ENCODE results near the gene LRP5.

The LRP5 gene

GRCh38 chr11:68377389-68377795 lies 65.0 kb downstream of the LRP5 start:
- no peaks in the 10 kb centered on the region for H3K9me3 ChIP-seq (ENCODE audit: control insufficient read depth, insufficient read depth, low read length)
- H3K9ac ChIP-seq (ENCODE audit: low read depth, low read length) = no peak overlapping the region
- H3K4me1 ChIP-seq (ENCODE audit: insufficient read depth, low read length) = peaks cover 4% of the 10 kb centered on the region; the same call in 1 of the 2 replicates
- no peaks in the 10 kb centered on the region for H3K36me3 ChIP-seq (ENCODE audit: insufficient read depth, low read length)

DNA sequence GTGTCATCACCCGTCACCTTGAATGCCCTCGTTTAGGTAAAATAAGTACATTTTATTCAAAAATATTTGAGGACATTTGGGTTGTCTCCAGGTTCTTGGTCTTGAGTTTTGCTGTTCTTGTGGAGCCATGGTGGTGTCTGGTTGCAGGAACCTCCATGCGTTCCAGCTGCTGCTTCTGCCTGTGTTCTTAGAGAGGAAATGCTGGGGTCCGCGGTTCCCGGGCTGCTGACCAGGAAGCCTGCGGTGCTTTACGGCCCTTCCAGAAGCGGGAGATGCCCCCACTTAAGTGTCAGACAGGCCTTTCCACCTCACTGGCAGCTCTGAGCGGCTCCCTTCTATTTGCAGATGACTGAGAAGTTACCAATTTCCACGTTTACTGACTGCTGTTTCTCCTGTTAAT lies 66.8 kb downstream of the LRP5 start:
- Histone ChIP-seq H3K4me1 (ENCODE audit: insufficient read depth, low read length) (peaks cover 4% of the 10 kb centered on the region; the same call in 1 of the 2 replicates), H3K9me3 (ENCODE audit: control insufficient read depth, insufficient read depth, low read length) (no peaks in the 10 kb centered on the region), H3K9ac (ENCODE audit: low read depth, low read length) (no peak overlapping the region), H3K36me3 (ENCODE audit: insufficient read depth, low read length) (no peaks in the 10 kb centered on the region)

GRCh38 chr11:68380786-68381622 lies 68.6 kb downstream of the LRP5 start:
- Histone ChIP-seq H3K4me1 (ENCODE audit: insufficient read depth, low read length) (peaks cover 4% of the 10 kb centered on the region; the same call in 1 of the 2 replicates), H3K36me3 (ENCODE audit: insufficient read depth, low read length) (no peaks in the 10 kb centered on the region), H3K9me3 (ENCODE audit: control insufficient read depth, insufficient read depth, low read length) (no peaks in the 10 kb centered on the region), H3K9ac (ENCODE audit: low read depth, low read length) (no peak overlapping the region)

DNA sequence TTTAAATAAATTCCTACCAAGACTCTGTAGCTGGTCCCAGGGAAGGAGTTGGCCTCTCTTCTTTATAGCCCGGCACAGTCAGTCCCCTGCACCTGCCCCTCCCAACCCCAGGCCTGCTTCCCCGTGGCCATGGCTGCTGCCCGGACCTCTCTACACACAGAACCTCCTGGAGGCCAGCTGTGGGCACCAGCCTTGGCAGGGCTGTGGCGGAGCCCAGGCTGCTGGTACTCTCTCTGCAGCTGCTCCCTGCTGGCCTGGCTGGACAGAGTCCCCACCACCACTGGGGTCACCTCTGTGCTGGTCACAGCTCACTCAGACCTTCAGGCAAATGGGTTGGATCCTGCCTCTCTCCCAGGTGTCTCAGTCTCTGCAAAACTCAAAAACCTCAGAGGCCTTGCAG lies 69.3 kb downstream of the LRP5 start:
- Histone ChIP-seq H3K4me1 (ENCODE audit: insufficient read depth, low read length) (peaks cover 4% of the 10 kb centered on the region; the same call in 1 of the 2 replicates), H3K9me3 (ENCODE audit: control insufficient read depth, insufficient read depth, low read length) (no peaks in the 10 kb centered on the region), H3K9ac (ENCODE audit: low read depth, low read length) (no peak overlapping the region), H3K36me3 (ENCODE audit: insufficient read depth, low read length) (no peaks in the 10 kb centered on the region)

DNA sequence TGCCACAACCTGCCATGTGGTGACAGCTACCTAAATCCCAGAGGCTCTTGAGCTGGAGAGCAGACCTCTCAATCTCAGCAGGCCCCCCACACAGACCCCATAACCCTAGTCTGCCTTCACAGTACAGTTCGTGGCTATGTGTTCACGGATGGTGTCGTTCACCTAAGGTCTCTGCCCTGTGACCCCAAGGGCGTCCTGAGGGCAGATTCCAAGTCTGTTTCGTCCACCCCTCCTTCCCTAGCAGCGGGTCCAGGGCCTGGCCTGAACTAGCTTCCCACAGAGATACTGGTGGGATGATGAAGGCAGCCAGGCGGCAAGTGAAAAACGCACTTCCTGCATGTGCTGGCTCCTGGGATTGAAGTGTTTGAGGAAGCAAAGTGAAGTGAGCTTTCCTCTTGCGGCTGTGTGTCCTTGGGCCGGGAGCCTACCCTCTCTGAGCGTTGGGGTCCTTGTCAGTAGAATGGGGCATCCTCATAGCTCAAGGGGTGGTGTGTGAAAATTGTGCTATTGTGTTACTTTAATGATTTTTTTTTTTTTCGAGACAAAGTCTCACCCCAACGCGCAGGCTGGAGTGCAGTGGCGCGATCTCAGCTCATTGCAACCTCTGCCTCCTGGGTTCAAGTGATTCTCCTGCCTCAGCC lies 70.1 kb downstream of the LRP5 start:
- Histone ChIP-seq H3K9ac (ENCODE audit: low read depth, low read length) (no peak overlapping the region), H3K4me1 (ENCODE audit: insufficient read depth, low read length) (peaks cover 4% of the 10 kb centered on the region; the same call in 1 of the 2 replicates), H3K9me3 (ENCODE audit: control insufficient read depth, insufficient read depth, low read length) (no peaks in the 10 kb centered on the region), H3K36me3 (ENCODE audit: insufficient read depth, low read length) (no peaks in the 10 kb centered on the region)

- Histone ChIP-seq H3K4me1 (ENCODE audit: insufficient read depth, low read length) (peaks cover 4% of the 10 kb centered on the region; the same call in 1 of the 2 replicates), H3K9me3 (ENCODE audit: control insufficient read depth, insufficient read depth, low read length) (no peaks in the 10 kb centered on the region), H3K9ac (ENCODE audit: low read depth, low read length) (no peak overlapping the region), H3K36me3 (ENCODE audit: insufficient read depth, low read length) (no peaks in the 10 kb centered on the region)
Observed at GRCh38 chr11:68383976-68384501, 71.6 kb downstream of the LRP5 start.

DNA sequence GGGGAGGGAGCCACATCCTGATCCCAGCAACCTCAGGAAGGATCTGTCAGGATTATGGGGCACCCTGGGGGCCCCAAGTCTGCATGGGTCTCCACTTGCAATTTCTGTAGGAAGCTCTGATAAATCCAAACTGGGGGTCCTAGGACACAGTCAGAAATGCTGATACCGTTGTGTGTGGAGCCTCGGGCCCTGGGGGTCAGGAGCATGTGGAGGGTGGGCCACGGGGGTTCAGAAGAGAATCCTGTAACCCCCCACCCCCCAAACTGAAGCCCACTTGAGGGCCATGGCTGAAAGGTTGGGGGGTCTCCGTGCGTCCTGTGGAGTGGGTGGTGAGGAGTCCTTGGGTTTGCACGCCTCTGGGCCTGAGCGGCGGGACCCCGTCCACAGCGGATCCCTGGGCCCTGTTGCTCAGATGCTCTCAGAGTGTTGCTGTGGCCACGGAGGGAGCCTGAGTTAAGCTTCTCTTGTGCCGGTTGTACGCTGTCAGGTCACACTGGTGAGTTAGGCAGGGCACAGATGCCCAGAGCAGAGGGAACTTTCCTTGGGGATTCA lies 72.2 kb downstream of the LRP5 start:
- Histone ChIP-seq H3K36me3 (ENCODE audit: insufficient read depth, low read length) (no peaks in the 10 kb centered on the region), H3K4me1 (ENCODE audit: insufficient read depth, low read length) (peaks cover 4% of the 10 kb centered on the region; the same call in 1 of the 2 replicates), H3K9me3 (ENCODE audit: control insufficient read depth, insufficient read depth, low read length) (no peaks in the 10 kb centered on the region), H3K9ac (ENCODE audit: low read depth, low read length) (no peak overlapping the region)

DNA sequence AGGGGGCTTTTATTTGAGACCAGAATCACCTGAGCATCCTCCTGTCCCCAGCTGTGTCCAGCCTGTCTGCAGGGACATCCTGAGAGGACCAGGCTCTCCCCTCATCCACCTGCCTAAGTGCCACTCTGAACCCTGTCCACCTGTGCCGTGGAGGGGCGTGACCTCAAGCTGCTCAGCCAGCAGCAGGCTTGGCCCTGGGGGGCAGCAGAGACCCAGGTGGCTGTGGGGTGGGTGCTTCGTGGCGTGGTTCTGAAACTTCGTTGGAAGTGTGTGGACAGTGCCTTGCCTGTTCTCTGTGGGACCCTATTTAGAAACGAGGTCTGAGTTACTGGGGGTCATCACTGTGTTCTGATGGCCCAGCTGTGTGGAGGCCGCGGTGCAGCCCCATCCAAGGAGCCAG lies 72.7 kb downstream of the LRP5 start:
- no peaks in the 10 kb centered on the region for H3K9me3 ChIP-seq (ENCODE audit: control insufficient read depth, insufficient read depth, low read length)
- peaks cover 4% of the 10 kb centered on the region; the same call in 1 of the 2 replicates for H3K4me1 ChIP-seq (ENCODE audit: insufficient read depth, low read length)
- H3K36me3 ChIP-seq (ENCODE audit: insufficient read depth, low read length) = no peaks in the 10 kb centered on the region
- H3K9ac ChIP-seq (ENCODE audit: low read depth, low read length) = no peak overlapping the region

GRCh38 chr11:68386331-68386978 lies 74.1 kb downstream of the LRP5 start:
- no peaks in the 10 kb centered on the region for H3K36me3 ChIP-seq (ENCODE audit: insufficient read depth, low read length)
- H3K9ac ChIP-seq (ENCODE audit: low read depth, low read length) = no peak overlapping the region
- H3K4me1 ChIP-seq (ENCODE audit: insufficient read depth, low read length) = no peaks in the 10 kb centered on the region
- H3K9me3 ChIP-seq (ENCODE audit: control insufficient read depth, insufficient read depth, low read length) = no peaks in the 10 kb centered on the region

DNA sequence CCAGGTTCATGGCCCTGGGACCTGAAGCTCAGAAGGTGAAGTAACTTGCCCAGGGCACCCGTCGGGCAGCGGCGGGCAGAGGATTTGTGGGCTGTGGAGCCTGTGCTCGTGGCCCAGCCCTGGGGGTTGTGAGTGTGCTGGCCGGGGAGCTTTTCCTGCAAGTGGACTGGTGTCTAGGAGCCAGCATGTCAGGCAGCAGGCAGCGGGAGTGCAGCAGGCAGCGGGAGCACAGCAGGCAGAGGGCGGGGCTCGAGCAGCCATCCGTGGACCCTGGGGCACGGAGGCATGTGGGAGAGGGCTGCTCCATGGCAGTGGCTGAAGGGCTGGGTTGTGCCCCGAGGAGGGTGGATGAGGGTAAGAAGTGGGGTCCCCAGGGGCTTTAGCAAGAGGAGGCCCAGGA lies 75.4 kb downstream of the LRP5 start:
- no peaks in the 10 kb centered on the region for H3K36me3 ChIP-seq (ENCODE audit: insufficient read depth, low read length)
- no peak overlapping the region for H3K9ac ChIP-seq (ENCODE audit: low read depth, low read length)
- no peaks in the 10 kb centered on the region for H3K9me3 ChIP-seq (ENCODE audit: control insufficient read depth, insufficient read depth, low read length)
- H3K4me1 ChIP-seq (ENCODE audit: insufficient read depth, low read length) = no peaks in the 10 kb centered on the region

DNA sequence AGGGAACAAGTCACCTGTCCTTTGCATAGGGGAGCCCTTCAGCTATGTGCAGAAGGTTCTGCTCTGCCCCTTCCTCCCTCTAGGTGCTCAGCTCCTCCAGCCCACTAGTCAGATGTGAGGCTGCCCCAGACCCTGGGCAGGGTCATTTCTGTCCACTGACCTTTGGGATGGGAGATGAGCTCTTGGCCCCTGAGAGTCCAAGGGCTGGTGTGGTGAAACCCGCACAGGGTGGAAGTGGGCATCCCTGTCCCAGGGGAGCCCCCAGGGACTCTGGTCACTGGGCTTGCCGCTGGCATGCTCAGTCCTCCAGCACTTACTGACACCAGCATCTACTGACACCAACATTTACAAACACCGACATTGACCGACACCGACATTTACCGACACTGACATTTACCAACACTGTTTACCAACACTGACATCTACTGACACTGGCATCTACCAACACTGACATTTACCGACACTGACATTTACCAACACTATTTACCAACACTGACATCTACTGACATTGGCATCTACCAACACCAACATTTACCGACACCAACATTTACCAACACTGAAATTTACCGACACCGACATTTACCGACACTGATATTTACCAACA lies 76.3 kb downstream of the LRP5 start:
- H3K36me3 ChIP-seq (ENCODE audit: insufficient read depth, low read length) = no peaks in the 10 kb centered on the region
- no peaks in the 10 kb centered on the region for H3K9me3 ChIP-seq (ENCODE audit: control insufficient read depth, insufficient read depth, low read length)
- H3K4me1 ChIP-seq (ENCODE audit: insufficient read depth, low read length) = no peaks in the 10 kb centered on the region
- no peak overlapping the region for H3K9ac ChIP-seq (ENCODE audit: low read depth, low read length)

DNA sequence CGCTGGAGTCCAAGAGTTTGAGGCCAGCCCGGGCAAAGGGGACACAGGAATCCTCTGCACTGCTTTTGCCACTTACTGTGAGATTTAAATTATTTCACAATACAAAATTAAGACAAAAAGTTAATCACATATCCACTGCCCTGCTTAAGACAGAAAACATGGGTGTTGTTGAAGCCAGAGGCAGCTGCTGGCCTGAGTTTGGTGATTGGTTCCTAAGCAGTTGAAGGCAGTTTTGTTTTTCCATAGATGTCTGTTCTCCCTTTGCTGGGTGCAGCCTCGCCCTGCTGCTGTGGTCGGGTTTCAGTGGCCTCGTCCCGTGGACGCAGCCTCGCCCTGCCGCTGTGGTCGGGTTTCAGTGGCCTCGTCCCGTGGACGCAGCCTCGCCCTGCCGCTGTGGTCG lies 77.9 kb downstream of the LRP5 start:
- H3K9me3 ChIP-seq (ENCODE audit: control insufficient read depth, insufficient read depth, low read length) = no peaks in the 10 kb centered on the region
- no peaks in the 10 kb centered on the region for H3K4me1 ChIP-seq (ENCODE audit: insufficient read depth, low read length)
- H3K36me3 ChIP-seq (ENCODE audit: insufficient read depth, low read length) = no peaks in the 10 kb centered on the region
- no peak overlapping the region for H3K9ac ChIP-seq (ENCODE audit: low read depth, low read length)

DNA sequence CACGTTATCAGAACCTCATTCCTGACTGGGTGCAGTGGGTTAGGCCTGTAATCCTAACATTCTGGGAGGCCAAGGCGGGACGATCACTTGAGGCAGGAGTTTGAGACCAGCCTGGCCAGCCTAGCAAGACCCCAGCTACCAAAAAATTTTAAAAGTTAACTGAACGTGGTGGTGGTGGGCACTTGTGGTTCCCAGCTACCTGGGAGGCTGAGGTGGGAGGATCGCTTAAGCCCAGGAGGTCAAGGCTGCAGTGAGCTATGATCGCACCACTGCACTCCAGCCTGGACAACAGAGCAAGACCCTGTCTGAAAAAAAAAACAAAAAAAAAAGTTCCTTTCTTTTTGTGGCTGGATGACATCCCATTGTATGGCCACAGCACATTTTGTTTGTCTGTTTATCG lies 80.4 kb downstream of the LRP5 start:
- no peaks in the 10 kb centered on the region for H3K9me3 ChIP-seq (ENCODE audit: control insufficient read depth, insufficient read depth, low read length)
- no peak overlapping the region for H3K9ac ChIP-seq (ENCODE audit: low read depth, low read length)
- H3K4me1 ChIP-seq (ENCODE audit: insufficient read depth, low read length) = no peaks in the 10 kb centered on the region
- no peaks in the 10 kb centered on the region for H3K36me3 ChIP-seq (ENCODE audit: insufficient read depth, low read length)

GRCh38 chr11:68396516-68396915 lies 84.1 kb downstream of the LRP5 start:
- no peaks in the 10 kb centered on the region for H3K9me3 ChIP-seq (ENCODE audit: control insufficient read depth, insufficient read depth, low read length)
- no peaks in the 10 kb centered on the region for H3K36me3 ChIP-seq (ENCODE audit: insufficient read depth, low read length)
- H3K9ac ChIP-seq (ENCODE audit: low read depth, low read length) = no peak overlapping the region
- no peaks in the 10 kb centered on the region for H3K4me1 ChIP-seq (ENCODE audit: insufficient read depth, low read length)
